ENCODE data around the gene MPL.

The MPL gene

DNA sequence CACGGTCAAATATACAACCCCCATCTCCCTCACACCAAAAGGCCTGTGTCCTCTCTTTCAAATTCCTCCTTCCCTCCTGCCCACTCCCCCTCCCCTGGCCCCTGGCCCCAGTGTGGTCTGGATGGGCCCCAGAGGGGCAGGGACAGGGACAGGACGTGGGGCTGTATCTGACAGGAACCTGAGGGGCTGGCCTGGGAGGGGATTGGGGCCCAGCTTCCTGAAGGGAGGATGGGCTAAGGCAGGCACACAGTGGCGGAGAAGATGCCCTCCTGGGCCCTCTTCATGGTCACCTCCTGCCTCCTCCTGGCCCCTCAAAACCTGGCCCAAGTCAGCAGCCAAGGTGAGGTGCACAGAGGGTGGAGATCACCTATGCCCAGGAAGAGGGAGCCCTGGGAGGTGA is at the start of gene MPL:
TSS of gene MPL (plus strand) at position 231 of the 400 bp plus-strand sequence. CDS start at position 262, 31 bp downstream.
- ChIA-PET CTCF (no interaction called here), POLR2A (ENCODE audit: low non-redundant PET) (no interaction called here)
- H3K27ac ChIP-seq, result no peak within 1 kb of the TSS
- TF ChIP-seq, protein P1, sequence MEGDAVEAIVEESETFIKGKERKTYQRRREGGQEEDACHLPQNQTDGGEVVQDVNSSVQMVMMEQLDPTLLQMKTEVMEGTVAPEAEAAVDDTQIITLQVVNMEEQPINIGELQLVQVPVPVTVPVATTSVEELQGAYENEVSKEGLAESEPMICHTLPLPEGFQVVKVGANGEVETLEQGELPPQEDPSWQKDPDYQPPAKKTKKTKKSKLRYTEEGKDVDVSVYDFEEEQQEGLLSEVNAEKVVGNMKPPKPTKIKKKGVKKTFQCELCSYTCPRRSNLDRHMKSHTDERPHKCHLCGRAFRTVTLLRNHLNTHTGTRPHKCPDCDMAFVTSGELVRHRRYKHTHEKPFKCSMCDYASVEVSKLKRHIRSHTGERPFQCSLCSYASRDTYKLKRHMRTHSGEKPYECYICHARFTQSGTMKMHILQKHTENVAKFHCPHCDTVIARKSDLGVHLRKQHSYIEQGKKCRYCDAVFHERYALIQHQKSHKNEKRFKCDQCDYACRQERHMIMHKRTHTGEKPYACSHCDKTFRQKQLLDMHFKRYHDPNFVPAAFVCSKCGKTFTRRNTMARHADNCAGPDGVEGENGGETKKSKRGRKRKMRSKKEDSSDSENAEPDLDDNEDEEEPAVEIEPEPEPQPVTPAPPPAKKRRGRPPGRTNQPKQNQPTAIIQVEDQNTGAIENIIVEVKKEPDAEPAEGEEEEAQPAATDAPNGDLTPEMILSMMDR (conservative IDR thresholded peaks at IDR 0.05; ENCODE audit: low read depth), result no peak
- DNase-seq (ENCODE audit: low spot score), result no peak

DNA sequence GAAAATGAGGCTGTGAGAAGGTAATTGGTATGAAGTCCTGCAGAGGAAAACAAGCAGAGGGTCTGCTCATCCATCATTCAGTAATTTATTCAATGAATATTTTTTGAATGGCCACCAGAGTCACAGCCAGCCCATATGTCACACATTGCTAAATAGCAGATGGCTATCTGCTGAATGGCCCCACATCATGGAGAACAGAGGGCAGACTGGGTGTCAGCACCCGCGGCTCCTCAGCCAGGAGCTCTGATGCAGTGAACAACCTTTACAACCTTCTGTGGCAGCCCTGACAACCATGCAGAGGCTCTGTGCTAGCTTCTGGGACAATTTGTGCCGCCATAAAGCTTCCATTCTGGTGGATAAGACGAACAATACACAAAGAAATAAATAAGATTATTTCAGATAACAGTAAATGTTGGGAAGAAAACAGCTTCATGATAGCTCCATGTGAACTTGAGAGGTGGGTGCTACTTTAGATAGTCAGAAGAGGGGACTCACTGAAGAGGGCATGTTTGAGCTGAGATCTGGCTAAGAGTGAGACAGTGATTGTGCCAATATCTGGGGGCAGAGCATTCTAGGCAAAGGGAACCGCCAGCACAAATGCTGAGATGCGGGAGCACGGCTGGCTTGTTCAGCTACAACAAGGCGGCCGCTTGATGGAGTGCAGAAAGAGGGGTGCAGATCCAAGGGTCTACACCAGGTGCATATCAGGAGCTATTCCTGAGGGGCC is 49.4 kb upstream of the MPL start:
- ChIA-PET POLR2A (ENCODE audit: low non-redundant PET) (no interaction called here), CTCF (no interaction called here)
- no peak overlapping the region for H3K27ac ChIP-seq
- TF ChIP-seq, protein P1 (conservative IDR thresholded peaks at IDR 0.05; ENCODE audit: low read depth), result no peak
- no peak for DNase-seq (ENCODE audit: low spot score)

DNA sequence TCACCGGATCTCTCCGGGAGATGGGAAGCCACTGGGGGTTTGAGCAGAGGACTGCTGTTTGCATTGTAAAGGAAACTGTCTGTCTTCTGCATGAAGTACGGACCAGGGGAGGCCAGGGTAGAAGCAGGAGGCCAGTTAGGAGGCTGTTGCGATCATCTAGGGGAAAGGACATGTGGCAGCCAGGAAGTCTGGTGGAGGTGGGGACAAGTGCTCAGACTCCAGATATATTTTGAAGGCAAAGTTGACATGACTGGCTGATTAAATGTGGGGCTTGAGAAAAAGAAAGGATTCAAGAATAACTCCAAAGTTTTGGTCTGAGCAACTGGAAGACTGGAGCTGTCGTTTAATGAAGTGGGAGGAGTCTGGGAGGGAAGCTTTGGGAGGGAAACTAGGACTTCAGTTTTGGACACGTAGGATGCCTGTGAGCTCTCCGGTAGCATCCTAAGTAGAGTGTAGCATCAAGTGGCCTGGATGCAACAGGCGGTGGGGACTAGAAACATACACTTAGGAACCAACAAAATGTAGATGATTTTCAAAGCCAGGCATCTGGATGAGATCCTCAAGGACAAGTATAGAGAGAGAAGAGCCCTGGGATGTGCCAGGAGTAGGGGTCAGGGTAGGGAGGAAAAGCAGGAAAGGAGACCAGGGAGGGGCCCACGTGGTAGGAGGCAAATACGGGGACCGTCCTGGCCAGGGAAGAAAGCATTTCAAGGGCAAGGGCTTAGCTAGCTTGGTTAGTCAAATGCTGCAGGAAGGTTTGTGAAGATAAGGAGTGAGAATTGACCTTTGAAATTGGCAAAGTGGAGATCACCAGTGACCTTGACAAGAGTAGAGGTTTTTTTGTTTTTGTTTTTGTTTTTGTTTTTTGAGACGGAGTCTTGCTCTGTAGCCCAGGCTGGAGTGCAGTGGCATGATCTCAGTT is 48.6 kb upstream of the MPL start:
- TF ChIP-seq, protein P1 (conservative IDR thresholded peaks at IDR 0.05; ENCODE audit: low read depth), result no peak
- ChIA-PET POLR2A (ENCODE audit: low non-redundant PET) (no interaction called here), CTCF (no interaction called here)
- H3K27ac ChIP-seq, result no peak overlapping the region
- no peak for DNase-seq (ENCODE audit: low spot score)

DNA sequence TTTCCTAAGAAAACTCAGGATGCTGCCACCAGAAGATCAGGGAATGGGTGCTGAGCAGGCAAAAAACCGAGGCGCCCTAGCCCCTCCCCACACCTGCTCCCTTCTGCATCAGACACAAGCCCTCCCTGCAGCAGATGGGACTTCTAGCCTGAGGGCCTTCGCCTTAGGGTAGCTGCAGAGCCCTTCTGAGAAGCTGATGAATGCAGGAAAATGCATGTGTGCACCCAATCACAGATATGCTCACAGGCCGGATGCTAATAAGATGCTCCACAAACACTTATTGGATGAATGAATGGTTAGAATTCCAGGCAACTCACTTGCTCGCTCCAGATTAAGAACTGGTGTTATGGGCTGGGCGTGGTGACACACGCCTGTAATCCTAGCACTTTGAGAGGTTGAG is 45.4 kb upstream of the MPL start:
- ChIA-PET CTCF (interaction anchor here (3.3 kb wide), 1 partner anchor 7 kb away, joined by 15 read pairs; the partner anchor contains the start of gene C1orf210), POLR2A (ENCODE audit: low non-redundant PET) (interaction anchor here (0.7 kb wide), 1 partner anchor 29 kb away, joined by 3 read pairs; no protein-coding TSS in a partner anchor)
- TF ChIP-seq, protein P1 (conservative IDR thresholded peaks at IDR 0.05; ENCODE audit: low read depth), result no peak
- H3K27ac ChIP-seq, result no peak overlapping the region
- DNase-seq (ENCODE audit: low spot score), result no peak

DNA sequence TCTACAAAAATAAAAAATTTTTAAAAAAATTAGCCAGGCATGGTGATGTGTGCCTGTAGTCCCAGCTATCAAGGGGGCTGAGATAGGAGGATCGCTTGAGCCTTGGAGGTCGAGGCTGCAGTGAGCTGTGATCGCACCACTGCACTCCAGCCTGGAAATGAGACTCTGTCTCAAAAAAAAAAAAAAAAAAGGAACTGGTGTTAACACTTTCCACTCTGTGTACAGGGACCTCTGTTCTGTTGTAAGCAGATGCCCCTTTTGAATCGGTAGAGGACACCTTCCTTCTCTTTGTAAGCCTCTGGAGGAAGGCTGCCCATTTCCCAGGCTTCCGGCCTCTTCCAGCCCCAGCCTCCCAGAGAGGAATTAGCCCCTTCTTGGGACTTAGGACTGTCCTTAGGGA is 44.9 kb upstream of the MPL start:
- ChIA-PET POLR2A (ENCODE audit: low non-redundant PET) (no interaction called here), CTCF (interaction anchor here (3.3 kb wide), 1 partner anchor 8 kb away, joined by 15 read pairs; the partner anchor contains the start of gene C1orf210)
- no peak overlapping the region for H3K27ac ChIP-seq
- DNase-seq (ENCODE audit: low spot score), result no peak
- TF ChIP-seq, protein P1 (conservative IDR thresholded peaks at IDR 0.05; ENCODE audit: low read depth), result no peak

DNA sequence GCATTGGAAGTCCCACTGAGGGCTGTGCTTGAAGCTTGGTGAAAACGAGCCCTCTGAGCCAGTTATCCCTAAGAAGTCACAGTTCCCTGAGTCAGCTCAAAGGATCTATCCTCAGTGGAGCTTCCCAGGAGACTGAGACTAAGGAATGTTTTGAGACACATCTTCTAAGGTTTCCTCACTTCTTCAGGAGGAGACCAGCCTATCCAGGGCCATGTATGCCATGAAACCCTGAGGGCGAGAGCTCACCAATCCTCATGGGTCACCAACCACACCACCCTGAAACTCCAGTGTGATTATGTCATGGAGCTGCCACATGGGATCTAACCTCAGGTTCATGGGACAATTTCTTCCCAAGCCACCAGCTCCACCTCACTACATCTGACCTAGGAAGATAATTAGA is 44.4 kb upstream of the MPL start:
- H3K27ac ChIP-seq, result no peak overlapping the region
- ChIA-PET POLR2A (ENCODE audit: low non-redundant PET) (no interaction called here), CTCF (interaction anchor here (3.3 kb wide), 1 partner anchor 8 kb away, joined by 15 read pairs; the partner anchor contains the start of gene C1orf210)
- DNase-seq (ENCODE audit: low spot score), result no peak
- TF ChIP-seq, protein P1 (conservative IDR thresholded peaks at IDR 0.05; ENCODE audit: low read depth), result no peak
